PC-3 (cell line): Measurements from ENCODE around the gene CCDC171. TPM values are rescaled to one million over a fixed set of nuclear protein-coding genes. Genes with fewer than 3 reads are reported as not detected.

Source experiments
- ATAC-seq: fragments of 200-7000 bp; cut with Tn5 transposase; 2 replicates; pipeline ENCODE4 v1.9.1; 2020; ENCODE audit warnings: mild to moderate bottlenecking, moderate library complexity
- BruUV-seq: library from RNA; stranded (reverse); fragments of 400-500 nt; replicated peaks from 2 replicates; lab custom pipeline; 2021; lab: Mats Ljungman, UMichigan
- CTCF ChIA-PET: fragments of 300-600 bp; sonication (Branson Sonifier 250); formaldehyde crosslinking; loops from one replicate; lab custom pipeline; 2022; ENCODE audit warnings: antibody characterized with exemption; lab: Charles Lee
- POLR2A ChIA-PET: fragments of 300-600 bp; sonication (Branson Sonifier 250); formaldehyde crosslinking; loops from one replicate; lab custom pipeline; 2022; ENCODE audit warnings: antibody characterized with exemption; ENCODE audit not compliant: unreplicated experiment; lab: Charles Lee
- DNase-seq: peaks from one replicate; pipeline ENCODE4 v3.0.0-alpha.2; 2015
- H2AFZ ChIP-seq: fragments of 300-600 bp; sonication (generic); 2 replicates; pipeline ENCODE4 v1.6.0; 2016; ENCODE audit warnings: antibody characterized with exemption, low read length
- H3F3A ChIP-seq: fragments of 300-600 bp; sonication (generic); one replicate; pipeline ENCODE4 v1.6.0; 2017; ENCODE audit warnings: antibody characterized with exemption, low read length, control low read depth, mild to moderate bottlenecking; ENCODE audit not compliant: unreplicated experiment
- H3K27ac ChIP-seq: fragments of 300-600 bp; sonication (generic); 2 replicates; pipeline ENCODE4 v1.5.1; 2016; ENCODE audit warnings: mild to moderate bottlenecking, low read length
- H3K27me3 ChIP-seq: fragments of 300-600 bp; sonication (generic); 2 replicates; pipeline ENCODE4 v1.6.1; 2016; ENCODE audit warnings: low read length, mixed read lengths
- H3K36me3 ChIP-seq: fragments of 300-600 bp; sonication (generic); 2 replicates; pipeline ENCODE4 v1.6.1; 2016; ENCODE audit warnings: low read depth, mixed run types, low read length, mixed read lengths
- H3K4me1 ChIP-seq: fragments of 300-600 bp; sonication (generic); 2 replicates; pipeline ENCODE4 v1.5.1; 2016; ENCODE audit warnings: low read length; ENCODE audit not compliant: insufficient read depth
- H3K4me2 ChIP-seq: fragments of 300-600 bp; sonication (generic); 2 replicates; pipeline ENCODE4 v1.6.0; 2016; ENCODE audit warnings: low read length
- H3K4me3 ChIP-seq: fragments of 300-600 bp; sonication (generic); 2 replicates; pipeline ENCODE4 v1.5.1; 2016; ENCODE audit warnings: mild to moderate bottlenecking, low read length, mixed read lengths
- H3K79me2 ChIP-seq: fragments of 300-600 bp; sonication (generic); 2 replicates; pipeline ENCODE4 v1.6.1; 2017; ENCODE audit warnings: low read length, mixed read lengths
- H3K9ac ChIP-seq: fragments of 300-600 bp; sonication (generic); 2 replicates; pipeline ENCODE4 v1.6.0; 2016; ENCODE audit warnings: mild to moderate bottlenecking, low read length
- H3K9me2 ChIP-seq: fragments of 300-600 bp; sonication (generic); replicated peaks from 2 replicates; pipeline ENCODE4 v1.6.1; 2016; ENCODE audit warnings: mixed run types, low read length, mixed read lengths
- H3K9me3 ChIP-seq: fragments of 300-600 bp; sonication (generic); 2 replicates; pipeline ENCODE4 v1.6.1; 2016; ENCODE audit warnings: low read length, mixed read lengths
- H4K20me1 ChIP-seq: fragments of 300-600 bp; sonication (generic); 2 replicates; pipeline ENCODE4 v1.6.1; 2016; ENCODE audit warnings: low read length, mixed read lengths
- EZH2 ChIP-seq: fragments of 300-600 bp; sonication (generic); IDR thresholded peaks from one replicate; pipeline ENCODE4 v1.6.1; 2017; ENCODE audit warnings: antibody characterized with exemption, mild to moderate bottlenecking, low read length; ENCODE audit not compliant: unreplicated experiment
- EZH2phosphoT487 ChIP-seq: fragments of 300-600 bp; sonication (generic); IDR thresholded peaks from 2 replicates; pipeline ENCODE4 v1.6.1; 2018; ENCODE audit warnings: mild to moderate bottlenecking, antibody characterized with exemption, low read length, borderline replicate concordance
- intact Hi-C: fragments of 100-400 bp; cut with micrococcal nuclease; formaldehyde crosslinking; loops from 2 replicates; pipeline ENCODE4 v1.9.0; 2023
- total RNA-seq: library from RNA; depleted of rRNA; stranded (reverse); fragments of >200 nt; gene quantifications from 2 replicates; pipeline ENCODE4 v1.2.3, GENCODE V29; 2014
- TF ChIP-seq, protein P1 (sequence below): fragments of 300-600 bp; sonication (generic); conservative IDR thresholded peaks from 2 replicates; pipeline ENCODE4 v1.5.1; 2017; ENCODE audit warnings: antibody characterized with exemption, low read depth, mild to moderate bottlenecking, low read length

CCDC171 gene
- total RNA-seq, 1 experiment from 2014 or later, result 2.7 TPM

DNA sequence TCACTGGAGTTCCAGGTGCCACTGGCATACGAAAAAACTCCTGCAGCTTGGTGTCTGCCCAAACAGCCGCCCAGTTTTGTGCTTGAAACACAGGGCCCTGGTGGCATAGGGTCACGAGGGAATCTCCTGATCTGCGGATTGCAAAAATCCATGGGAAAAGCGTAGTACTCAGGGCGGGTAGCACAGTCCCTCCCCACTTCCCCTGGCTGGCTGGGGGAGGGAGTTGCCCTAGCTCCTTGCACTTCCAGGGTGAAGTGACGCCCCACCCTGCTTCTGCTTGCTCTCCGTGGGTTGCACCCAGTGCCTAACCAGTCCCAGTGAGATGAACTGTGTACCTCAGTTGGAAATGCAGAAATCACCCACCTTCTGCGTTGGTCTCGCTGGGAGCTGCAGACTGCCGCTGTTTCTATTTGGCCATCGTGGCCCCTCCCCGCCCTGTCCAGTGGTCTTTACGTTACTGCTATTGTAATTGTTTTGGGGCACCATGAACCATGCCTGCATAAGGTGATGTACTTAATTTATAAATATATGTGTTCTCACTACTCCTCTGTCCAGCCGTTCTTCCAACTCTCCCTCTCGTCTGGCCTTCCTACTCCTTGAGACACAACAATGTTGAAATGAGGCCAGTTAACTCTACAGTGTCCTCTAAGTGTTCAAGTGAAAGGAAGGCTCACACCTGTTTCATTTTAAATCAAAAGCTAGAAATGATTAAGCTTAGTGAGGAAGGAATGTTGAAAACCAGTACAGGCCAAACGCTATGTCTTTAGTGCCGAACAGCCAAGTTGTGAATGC, 65.9 kb downstream of the CCDC171 start:
- H4K20me1 ChIP-seq, result no peaks in the 10 kb centered on the region
- H3K4me1 ChIP-seq, result no peaks in the 10 kb centered on the region
- H3K27ac ChIP-seq, result no peak overlapping the region
- H3K27me3 ChIP-seq, result no peaks in the 10 kb centered on the region
- intact Hi-C loops, result no loop called here
- no peaks in the 10 kb centered on the region for H3K9me3 ChIP-seq
- no peaks in the 10 kb centered on the region for H3K79me2 ChIP-seq
- POLR2A ChIA-PET, result no interaction called here
- DNase-seq, result no peak
- TF ChIP-seq EZH2, result no peak
- no peak for TF ChIP-seq EZH2phosphoT487
- TF ChIP-seq, protein P1, sequence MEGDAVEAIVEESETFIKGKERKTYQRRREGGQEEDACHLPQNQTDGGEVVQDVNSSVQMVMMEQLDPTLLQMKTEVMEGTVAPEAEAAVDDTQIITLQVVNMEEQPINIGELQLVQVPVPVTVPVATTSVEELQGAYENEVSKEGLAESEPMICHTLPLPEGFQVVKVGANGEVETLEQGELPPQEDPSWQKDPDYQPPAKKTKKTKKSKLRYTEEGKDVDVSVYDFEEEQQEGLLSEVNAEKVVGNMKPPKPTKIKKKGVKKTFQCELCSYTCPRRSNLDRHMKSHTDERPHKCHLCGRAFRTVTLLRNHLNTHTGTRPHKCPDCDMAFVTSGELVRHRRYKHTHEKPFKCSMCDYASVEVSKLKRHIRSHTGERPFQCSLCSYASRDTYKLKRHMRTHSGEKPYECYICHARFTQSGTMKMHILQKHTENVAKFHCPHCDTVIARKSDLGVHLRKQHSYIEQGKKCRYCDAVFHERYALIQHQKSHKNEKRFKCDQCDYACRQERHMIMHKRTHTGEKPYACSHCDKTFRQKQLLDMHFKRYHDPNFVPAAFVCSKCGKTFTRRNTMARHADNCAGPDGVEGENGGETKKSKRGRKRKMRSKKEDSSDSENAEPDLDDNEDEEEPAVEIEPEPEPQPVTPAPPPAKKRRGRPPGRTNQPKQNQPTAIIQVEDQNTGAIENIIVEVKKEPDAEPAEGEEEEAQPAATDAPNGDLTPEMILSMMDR, result no peak
- no peaks in the 10 kb centered on the region for H3K9me2 ChIP-seq
- CTCF ChIA-PET, result no interaction called here
- no peak overlapping the region for H3K4me2 ChIP-seq
- no peak overlapping the region for H3K4me3 ChIP-seq
- H3K36me3 ChIP-seq, result no peaks in the 10 kb centered on the region
- ATAC-seq, result no peak
- H3F3A ChIP-seq, result no peaks in the 10 kb centered on the region
- H2AFZ ChIP-seq, result no peak overlapping the region
- BruUV-seq, result no TSS peak
- no peak overlapping the region for H3K9ac ChIP-seq

DNA sequence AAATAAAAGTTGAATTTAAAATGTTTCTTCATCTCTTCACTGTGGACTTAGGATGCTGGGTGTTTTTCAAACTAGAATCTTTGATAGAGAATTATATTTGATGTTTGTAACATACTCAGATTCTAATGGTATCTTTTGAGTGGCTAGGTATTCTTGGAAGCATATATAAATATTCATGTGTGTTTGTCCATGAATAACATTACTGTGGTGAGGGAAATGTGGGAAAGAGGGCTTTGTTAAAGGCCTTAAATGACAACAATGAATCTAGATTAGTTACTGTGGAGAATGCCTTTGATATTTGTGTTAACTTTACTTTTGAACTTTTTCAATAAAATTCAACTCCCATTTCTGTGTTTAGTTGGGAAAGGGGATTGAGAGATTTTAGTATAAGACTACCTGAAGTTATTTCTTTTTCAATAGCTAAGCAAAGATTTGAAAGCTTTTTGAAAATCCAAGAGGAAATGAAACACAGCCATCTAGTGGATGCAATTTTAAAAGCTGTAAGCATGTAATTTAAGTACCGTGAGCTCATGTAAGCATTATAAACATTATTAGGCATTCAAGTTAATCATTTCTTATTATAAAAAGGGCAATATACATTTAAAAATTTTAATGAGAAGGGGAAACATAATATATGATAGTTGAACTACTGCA, 69.6 kb downstream of the CCDC171 start:
- ChIA-PET POLR2A (no interaction called here), CTCF (interaction anchor here (0.6 to 1.0 kb wide), 6 partner anchors 16 to 315 kb away, joined by 3 to 15 read pairs (median 4); no protein-coding TSS in a partner anchor)
- no peak overlapping the region for H3K9ac ChIP-seq
- 0 out of 2 replicates have a peak, but pooled peaks have one; percentile 31 for ATAC-seq
- no peaks in the 10 kb centered on the region for H3K79me2 ChIP-seq
- peak; percentile 43 for DNase-seq
- no peak for TF ChIP-seq EZH2phosphoT487
- TF ChIP-seq, protein P1, result peak; percentile 61
- H3K36me3 ChIP-seq, result no peaks in the 10 kb centered on the region
- no peak overlapping the region for H3K27ac ChIP-seq
- no peak overlapping the region; the same call in 1 of the 2 replicates for H2AFZ ChIP-seq
- intact Hi-C loops, result no loop called here
- H3K4me3 ChIP-seq, result no peak overlapping the region
- H3K27me3 ChIP-seq, result no peaks in the 10 kb centered on the region
- no peaks in the 10 kb centered on the region for H3K9me2 ChIP-seq
- no TSS peak for BruUV-seq
- H3F3A ChIP-seq, result no peaks in the 10 kb centered on the region
- H3K9me3 ChIP-seq, result no peaks in the 10 kb centered on the region
- H3K4me2 ChIP-seq, result no peak overlapping the region
- no peaks in the 10 kb centered on the region for H4K20me1 ChIP-seq
- H3K4me1 ChIP-seq, result no peaks in the 10 kb centered on the region

DNA sequence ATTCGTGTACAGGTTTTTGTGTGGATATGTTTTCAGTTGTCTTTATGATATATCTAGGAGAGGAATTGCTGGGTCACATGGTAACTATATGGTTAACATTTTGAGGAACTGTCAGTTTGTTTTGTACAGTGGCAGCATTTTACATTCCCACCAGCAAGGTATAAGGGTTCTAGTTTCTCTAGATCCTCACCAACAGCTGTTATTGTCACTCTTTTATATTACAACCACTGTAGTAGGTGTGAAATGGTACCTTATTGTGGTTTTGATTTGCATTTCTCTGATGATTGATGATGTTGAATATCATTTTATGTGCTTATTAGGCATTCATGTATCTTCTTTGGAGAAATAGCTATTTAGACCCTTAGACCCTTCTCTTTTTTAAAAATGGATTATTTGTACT, 82.9 kb downstream of the CCDC171 start:
- no peak overlapping the region for H2AFZ ChIP-seq
- H4K20me1 ChIP-seq, result no peaks in the 10 kb centered on the region
- no peaks in the 10 kb centered on the region for H3K27me3 ChIP-seq
- H3K4me1 ChIP-seq, result no peaks in the 10 kb centered on the region
- H3K79me2 ChIP-seq, result no peaks in the 10 kb centered on the region
- CTCF ChIA-PET, result no interaction called here
- POLR2A ChIA-PET, result no interaction called here
- no TSS peak for BruUV-seq
- ATAC-seq, result no peak
- no peak overlapping the region for H3K4me2 ChIP-seq
- H3K36me3 ChIP-seq, result no peaks in the 10 kb centered on the region
- TF ChIP-seq, protein P1, result no peak
- TF ChIP-seq EZH2 (no peak), EZH2phosphoT487 (no peak)
- no peaks in the 10 kb centered on the region for H3F3A ChIP-seq
- H3K27ac ChIP-seq, result no peak overlapping the region
- H3K9me2 ChIP-seq, result no peaks in the 10 kb centered on the region
- DNase-seq, result no peak
- H3K4me3 ChIP-seq, result no peak overlapping the region
- H3K9me3 ChIP-seq, result no peaks in the 10 kb centered on the region
- no peak overlapping the region for H3K9ac ChIP-seq
- intact Hi-C loops, result no loop called here
